CD14-positive monocyte (primary cell): Measurements from ENCODE around the gene RRP9. TPM values are rescaled to one million over a fixed set of nuclear protein-coding genes. Genes with fewer than 3 reads are reported as not detected.

Experiments
- DNase-seq, 3 donors: peaks; one replicate each; pipeline ENCODE4 v3.0.0-alpha.2; 2011 to 2022
- H2AFZ ChIP-seq: 2 replicates; pipeline ENCODE4 v1.6.0; 2012; ENCODE audit warnings: mild to moderate bottlenecking, low read depth, low read length, inconsistent platforms; ENCODE audit not compliant: insufficient read depth, poor library complexity, severe bottlenecking
- H3K27ac ChIP-seq, 2 donors: 1 replicate in 1 of 2; 2 replicates in 1 of 2; pipeline ENCODE4 v1.5.1; 2012 to 2013; ENCODE audit warnings: low read length in 2 of 2, control low read depth in 1 of 2, inconsistent platforms in 1 of 2, low read depth in 1 of 2, mild to moderate bottlenecking in 1 of 2
- H3K27me3 ChIP-seq, 2 donors: one replicate each; pipeline versions ENCODE4 v1.6.0 to v1.6.1; 2011 to 2013; ENCODE audit warnings: low read length in 2 of 2; ENCODE audit not compliant: control insufficient read depth in 2 of 2, insufficient read depth in 2 of 2
- H3K36me3 ChIP-seq, 2 donors: replicated peaks in 1 of 2; 1 replicate in 1 of 2; 2 replicates in 1 of 2; pipeline versions ENCODE4 v1.5.1 to v1.6.1; 2012 to 2013; ENCODE audit warnings: low read length in 2 of 2, control low read depth in 1 of 2, inconsistent platforms in 1 of 2, mild to moderate bottlenecking in 1 of 2; ENCODE audit not compliant: insufficient read depth in 2 of 2, control insufficient read depth in 1 of 2
- H3K4me1 ChIP-seq, 2 donors: 1 replicate in 1 of 2; 2 replicates in 1 of 2; pipeline versions ENCODE4 v1.5.1 to v1.6.1; 2012 to 2013; ENCODE audit warnings: low read length in 2 of 2, control low read depth in 1 of 2, inconsistent platforms in 1 of 2, mild to moderate bottlenecking in 1 of 2, moderate library complexity in 1 of 2; ENCODE audit not compliant: insufficient read depth in 2 of 2, control insufficient read depth in 1 of 2
- H3K4me2 ChIP-seq: replicated peaks from 2 replicates; pipeline ENCODE3; 2012; ENCODE audit warnings: low read length, moderate library complexity, mild to moderate bottlenecking; ENCODE audit not compliant: poor library complexity, severe bottlenecking; ENCODE audit errors: extremely low read depth
- H3K4me3 ChIP-seq, 3 experiments: fragments of 200-600 bp in 1 of 3; sonication (generic) in 1 of 3; replicated peaks in 1 of 3; 1 replicate in 2 of 3; 2 replicates in 1 of 3; pipeline ENCODE4 v1.5.1; 2011 to 2013; ENCODE audit warnings: low read length in 3 of 3, mild to moderate bottlenecking in 3 of 3, control low read depth in 2 of 3, low read depth in 2 of 3, inconsistent platforms in 1 of 3, moderate library complexity in 1 of 3
- H3K79me2 ChIP-seq: 2 replicates; pipeline ENCODE4 v1.6.0; 2012; ENCODE audit warnings: mild to moderate bottlenecking, control low read depth, inconsistent platforms, low read length, moderate library complexity; ENCODE audit not compliant: insufficient read depth
- H3K9ac ChIP-seq: 2 replicates; pipeline ENCODE4 v1.6.0; 2017; ENCODE audit warnings: low read length, mild to moderate bottlenecking; ENCODE audit not compliant: insufficient read depth, poor library complexity, severe bottlenecking
- H3K9me3 ChIP-seq, 2 donors: replicated peaks in 1 of 2; 1 replicate in 1 of 2; 2 replicates in 1 of 2; pipeline versions ENCODE4 v1.5.1 to v1.6.1; 2012 to 2013; ENCODE audit warnings: low read length in 2 of 2, control low read depth in 1 of 2; ENCODE audit not compliant: control insufficient read depth in 1 of 2, insufficient read depth in 1 of 2
- H4K20me1 ChIP-seq: 2 replicates; pipeline ENCODE4 v1.6.0; 2012; ENCODE audit warnings: mild to moderate bottlenecking, low read length, control low read depth, moderate library complexity; ENCODE audit not compliant: insufficient read depth
- H3K27ac Mint-ChIP-seq, 7 donors: one replicate each; pipeline ENCODE4 v1.8.0; 2020; ENCODE audit warnings: mild to moderate bottlenecking in 7 of 7, mixed read lengths in 7 of 7, moderate library complexity in 6 of 7, inconsistent platforms in 2 of 7
- H3K27me3 Mint-ChIP-seq, 3 donors: one replicate each; pipeline ENCODE4 v1.8.0; 2021 to 2022; ENCODE audit warnings: low read depth in 3 of 3, mild to moderate bottlenecking in 3 of 3, mixed read lengths in 3 of 3, moderate library complexity in 3 of 3, inconsistent platforms in 1 of 3
- H3K36me3 Mint-ChIP-seq, 2 donors: one replicate each; pipeline ENCODE4 v1.8.0; 2020; ENCODE audit warnings: mixed read lengths in 2 of 2, inconsistent platforms in 1 of 2, mild to moderate bottlenecking in 1 of 2
- H3K4me1 Mint-ChIP-seq: one replicate; pipeline ENCODE4 v1.8.0; 2020; ENCODE audit warnings: mild to moderate bottlenecking, mixed read lengths
- H3K4me3 Mint-ChIP-seq, 2 donors: one replicate each; pipeline ENCODE4 v1.8.0; 2020; ENCODE audit warnings: mild to moderate bottlenecking in 2 of 2, mixed read lengths in 2 of 2, moderate library complexity in 1 of 2
- H3K9me3 Mint-ChIP-seq, 7 donors: one replicate each; pipeline ENCODE4 v1.8.0; 2020 to 2022; ENCODE audit warnings: mixed read lengths in 7 of 7, mild to moderate bottlenecking in 6 of 7, moderate library complexity in 6 of 7, inconsistent platforms in 2 of 7
- CTCF ChIP-seq: fragments of 200-600 bp; IDR thresholded peaks from one replicate; pipeline ENCODE4 v1.8.0; 2022; ENCODE audit warnings: antibody characterized with exemption, mild to moderate bottlenecking
- WGBS: methylation state at CpG from one replicate; pipeline ENCODE4 v1.1.5; 2013; ENCODE audit warnings: missing lambda C conversion rate; ENCODE audit not compliant: insufficient coverage; 5-methylcytosine and 5-hydroxymethylcytosine counted together
- intact Hi-C, 2 donors: fragments of 100-400 bp; cut with micrococcal nuclease; formaldehyde crosslinking; loops; one replicate each; pipeline versions ENCODE4 v1.15.0 to v1.15.1; 2023
- polyA plus RNA-seq, 3 donors: library from polyadenylated mRNA; depleted of rRNA in 1 of 3; unstranded in 2 of 3; stranded (reverse) in 1 of 3; fragments of 300-500 nt in 2 of 3; fragments of >200 nt in 1 of 3; fragmentation: Illumina TruSeq in 2 of 3; gene quantifications; 1 replicate in 2 of 3; 2 replicates in 1 of 3; pipeline ENCODE4 v1.2.3, GENCODE V29; 2012 to 2021

Gene RRP9
- polyA plus RNA-seq, 3 donors: 6.7 to 10.4 (median 9.9) TPM

- Mint-ChIP-seq H3K9me3 (peaks cover 0 to 2% (median 0%) of the 10 kb centered on the region in 7 donors), H3K27ac (peak overlapping the region in 3 of 7 donors; percentile 15 to 47 (median 25)), H3K36me3 (peaks cover 12 to 25% of the 10 kb centered on the region in 2 donors), H3K4me1 (peaks cover 13% of the 10 kb centered on the region), H3K27me3 (peaks cover 0 to 3% (median 0%) of the 10 kb centered on the region in 3 donors), H3K4me3 (no peak overlapping the region)
- Histone ChIP-seq H3K9ac (no peak overlapping the region), H3K36me3 (peaks cover 21 to 24% of the 10 kb centered on the region in 2 donors), H4K20me1 (peaks cover 24% of the 10 kb centered on the region), H3K27me3 (no peaks in the 10 kb centered on the region), H2AFZ (no peak overlapping the region), H3K4me2 (no peak overlapping the region), H3K4me3 (no peak overlapping the region), H3K79me2 (peaks cover 9% of the 10 kb centered on the region), H3K9me3 (no peaks in the 10 kb centered on the region), H3K27ac (no peak overlapping the region), H3K4me1 (peaks cover 6 to 7% of the 10 kb centered on the region in 2 donors)
- intact Hi-C loops: no loop called here
- 87% methylated on average over 14 of the region's 15 CpGs for WGBS
- TF ChIP-seq CTCF: no peak
- DNase-seq: no peak
Observed at GRCh38 chr3:51988286-51989146, 46.8 kb upstream of the RRP9 start.

GRCh38 chr3:51987568-51987967, 45.9 kb upstream of the RRP9 start:
- 96% methylated on average over 5 of the region's 7 CpGs for WGBS
- H3K4me3 ChIP-seq: no peak overlapping the region
- Mint-ChIP-seq H3K9me3 (peaks cover 0 to 2% (median 0%) of the 10 kb centered on the region in 7 donors), H3K4me3 (no peak overlapping the region), H3K27me3 (peaks cover 0 to 2% (median 0%) of the 10 kb centered on the region in 3 donors), H3K36me3 (peaks cover 9 to 16% of the 10 kb centered on the region in 2 donors), H3K27ac (peak overlapping the region in 2 of 7 donors; percentile 7 to 11), H3K4me1 (peaks cover 15% of the 10 kb centered on the region)
- DNase-seq: no peak
- no peak overlapping the region for H3K27ac ChIP-seq
- H3K36me3 ChIP-seq: peaks cover 13 to 14% of the 10 kb centered on the region in 2 donors
- no peak overlapping the region for H3K4me2 ChIP-seq
- no peaks in the 10 kb centered on the region for H3K27me3 ChIP-seq
- intact Hi-C loops: no loop called here
- peaks cover 5% of the 10 kb centered on the region for H3K79me2 ChIP-seq
- no peak overlapping the region for H3K9ac ChIP-seq
- H2AFZ ChIP-seq: no peak overlapping the region
- no peaks in the 10 kb centered on the region for H3K9me3 ChIP-seq
- H4K20me1 ChIP-seq: peaks cover 14% of the 10 kb centered on the region
- peaks cover 10 to 17% of the 10 kb centered on the region in 2 donors for H3K4me1 ChIP-seq
- TF ChIP-seq CTCF: no peak
